AG08396 (cell line): ENCODE results near the gene ST6GALNAC6.

Experiments used
- DNase-seq: peaks from one replicate; pipeline ENCODE4 v3.0.0; 2012; ENCODE audit warnings: low spot score, mixed read lengths

The ST6GALNAC6 gene

GRCh38 chr9:127916720-127917581 lies 17.5 kb upstream of the ST6GALNAC6 start, which contains the start of gene ST6GALNAC4:
ST6GALNAC4 (minus strand) TSS chr9:127917041; CDS start chr9:127916419, 622 bp downstream.
- DNase-seq, result peak; percentile 99

DNA sequence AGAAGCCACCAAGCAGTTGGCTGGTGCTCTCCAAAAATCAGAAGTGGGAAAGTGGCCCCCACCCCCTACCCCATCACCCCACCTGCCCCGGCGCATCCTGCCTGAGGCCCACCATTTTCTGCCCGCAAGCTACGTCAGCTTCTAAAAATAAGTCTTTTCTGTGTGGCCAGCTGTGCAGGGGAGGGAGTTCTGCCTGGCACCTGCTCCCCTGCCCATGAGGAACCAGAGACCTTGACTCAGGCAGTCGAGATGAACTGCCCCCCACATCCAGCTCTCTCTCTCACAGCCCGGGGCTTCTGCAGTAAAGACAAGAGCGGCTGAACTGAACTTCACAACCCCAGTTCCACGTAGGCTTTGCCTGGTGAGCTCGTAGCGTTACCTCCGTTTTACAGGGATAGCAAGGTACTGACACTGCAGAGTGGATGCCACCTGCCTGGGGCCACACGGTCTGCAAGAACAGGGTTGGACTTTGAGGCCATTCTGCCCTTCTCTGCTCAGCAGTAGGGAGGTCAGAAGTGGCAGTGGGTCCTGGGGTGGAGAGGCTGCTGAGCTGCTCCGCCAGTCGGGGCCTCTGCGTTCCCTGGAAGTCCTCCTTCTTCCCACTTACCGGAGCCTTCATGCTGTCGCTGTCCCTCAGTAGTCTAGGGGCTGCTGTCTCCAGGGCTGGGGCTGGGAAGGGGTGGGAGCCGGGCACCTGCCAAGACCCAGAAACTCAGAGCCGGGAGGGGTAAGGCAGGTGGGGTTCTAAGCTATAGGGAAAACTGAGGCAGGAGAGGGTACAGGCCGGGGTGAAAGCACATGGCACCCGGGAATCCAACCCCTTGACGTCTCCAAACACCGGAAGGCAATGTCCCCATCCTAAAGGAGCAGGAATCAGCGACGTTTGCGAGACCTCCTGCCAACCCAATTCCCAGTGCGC lies 16.7 kb upstream of the ST6GALNAC6 start:
- no peak for DNase-seq

DNA sequence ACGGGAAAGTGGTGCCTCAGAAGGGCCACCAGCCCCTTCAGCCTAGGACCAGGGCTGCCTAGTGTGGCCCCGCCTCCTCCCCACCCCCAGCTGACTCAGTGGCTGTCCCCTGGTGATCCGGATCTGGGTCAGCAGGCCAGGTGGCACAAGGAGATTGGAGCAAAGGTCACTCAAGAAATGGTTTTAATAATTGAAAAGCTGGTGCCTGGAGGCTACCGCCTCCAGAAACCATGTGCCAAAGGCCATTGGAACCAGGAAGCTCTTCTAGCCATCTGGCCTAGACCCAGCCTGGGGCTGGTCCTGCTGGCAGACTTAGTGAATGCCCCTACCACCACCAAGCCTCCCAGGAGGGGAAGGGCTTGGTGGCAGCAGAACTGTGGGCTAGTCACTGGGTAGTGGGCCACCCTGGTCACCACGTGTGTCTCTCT lies 15.9 kb upstream of the ST6GALNAC6 start:
- no peak for DNase-seq

DNA sequence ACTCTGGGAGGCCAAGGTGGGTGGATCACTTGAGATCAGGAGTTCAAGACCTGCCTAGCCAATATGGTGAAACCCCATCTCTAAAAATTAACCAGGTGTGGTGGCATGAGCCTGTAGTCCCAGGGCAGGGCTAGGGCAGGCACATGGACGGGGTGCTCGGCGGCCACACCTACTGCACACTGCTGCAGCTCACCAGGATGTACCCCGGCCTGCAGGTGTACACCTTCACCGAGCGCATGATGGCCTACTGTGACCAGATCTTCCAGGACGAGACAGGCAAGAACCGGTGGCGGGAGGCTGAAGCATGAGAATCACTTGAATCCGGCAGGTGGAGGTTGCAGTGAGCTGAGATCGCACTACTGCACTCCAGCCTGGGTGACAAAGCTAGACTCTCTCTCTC lies 14.3 kb upstream of the ST6GALNAC6 start:
- no peak for DNase-seq

DNA sequence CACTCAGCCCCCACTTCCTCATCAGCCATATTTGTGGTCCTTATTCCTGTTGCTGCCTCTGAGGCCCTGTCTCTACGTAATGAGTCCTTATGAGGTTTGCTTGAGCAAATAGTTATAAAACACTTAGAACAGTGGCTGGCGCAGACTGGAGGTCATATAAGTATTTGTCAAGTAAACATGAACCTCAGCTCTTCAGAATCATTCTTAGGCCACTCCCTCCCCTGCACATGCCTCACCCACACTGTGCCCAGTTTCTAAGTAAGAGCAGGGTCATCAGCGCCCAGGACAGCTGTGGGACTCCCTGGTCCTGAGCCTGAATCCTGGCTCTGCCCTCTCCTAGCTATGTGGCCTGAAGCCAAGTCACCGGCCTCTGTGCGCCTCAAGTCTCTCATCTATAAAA lies 13.5 kb upstream of the ST6GALNAC6 start:
- no peak for DNase-seq

GRCh38 chr9:127912296-127912695 lies 12.9 kb upstream of the ST6GALNAC6 start:
- DNase-seq, result no peak

DNA sequence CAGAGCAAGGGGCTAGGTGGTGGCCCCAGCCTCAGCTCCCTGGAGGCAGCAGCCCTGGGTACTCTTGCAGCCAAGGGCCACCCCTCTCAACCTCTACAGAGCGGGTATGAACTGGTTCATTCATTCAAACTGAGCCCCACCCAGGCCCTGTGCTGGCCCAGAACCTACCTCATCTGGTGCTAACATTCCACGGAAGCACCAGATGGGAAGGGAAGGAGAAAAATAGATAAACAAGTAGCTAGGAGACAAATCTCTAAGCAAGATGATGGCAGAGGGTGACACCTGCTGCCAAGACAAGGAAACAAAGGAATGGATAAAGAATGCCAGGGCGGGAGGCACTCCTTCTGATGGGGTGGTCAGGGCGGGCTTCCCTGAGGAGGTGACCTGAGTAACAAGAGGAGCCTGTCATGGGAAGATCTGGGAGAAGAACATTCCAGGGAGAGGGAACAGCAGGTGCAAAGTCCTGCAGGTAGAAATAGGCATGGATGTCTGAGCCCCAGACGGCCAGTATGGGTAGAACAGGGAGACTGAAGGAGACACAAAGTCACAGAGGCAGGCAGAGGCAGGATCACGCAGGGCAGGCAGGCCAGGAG lies 11.3 kb upstream of the ST6GALNAC6 start:
- peak; percentile 43 for DNase-seq

- DNase-seq, result no peak
Observed at GRCh38 chr9:127909839-127910273, 10.5 kb upstream of the ST6GALNAC6 start.

DNA sequence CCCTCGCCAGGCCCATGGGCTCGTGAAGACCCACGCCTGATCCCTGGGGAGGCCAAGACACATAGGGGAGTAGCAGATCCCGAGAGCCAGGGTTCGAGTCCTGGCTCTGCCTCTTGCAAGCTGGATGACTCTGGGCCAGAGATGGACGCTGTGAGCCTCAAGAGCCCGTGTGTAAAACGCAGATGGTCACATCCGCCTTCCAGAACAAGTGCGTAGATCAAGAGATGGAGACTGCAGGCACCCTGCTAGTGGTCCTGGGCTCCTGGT lies 9.2 kb upstream of the ST6GALNAC6 start:
- no peak for DNase-seq

DNA sequence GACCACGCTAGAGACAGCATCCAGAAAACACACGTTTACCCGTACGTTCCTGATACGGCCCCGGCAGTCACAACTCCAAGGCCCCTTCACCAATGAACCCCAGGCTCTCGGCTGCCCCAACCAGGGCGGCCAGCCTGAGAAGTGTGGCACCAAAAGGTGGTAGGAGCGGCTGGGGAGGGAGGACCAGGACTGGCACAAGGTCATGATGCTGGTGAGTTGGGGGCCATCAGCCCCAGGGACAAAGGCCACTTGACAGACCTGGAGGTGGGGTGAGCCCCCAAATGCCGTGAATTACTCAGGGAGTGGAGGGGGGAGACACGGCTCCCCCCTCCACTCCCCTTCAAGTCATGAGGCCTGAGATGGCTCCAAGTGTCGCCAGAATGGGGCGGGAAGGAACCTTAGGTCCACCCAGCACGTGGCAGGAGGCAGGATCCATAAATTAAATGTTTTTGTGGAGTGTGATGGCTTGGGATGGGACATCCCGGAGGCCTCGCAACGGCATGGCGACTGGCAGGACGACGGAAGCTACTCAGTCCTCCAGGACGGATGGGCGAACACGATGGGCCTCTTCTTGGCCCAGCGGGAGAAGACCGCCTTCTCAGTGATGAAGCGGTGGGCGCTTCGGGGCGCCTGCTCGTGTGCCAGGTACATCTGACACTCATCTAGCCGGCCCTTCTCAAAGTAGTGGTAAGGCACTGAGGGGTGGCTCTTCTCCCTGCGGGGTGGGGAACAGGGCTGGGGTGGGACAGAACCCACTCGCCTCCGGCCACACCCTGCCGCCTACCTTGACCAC lies 8.7 kb upstream of the ST6GALNAC6 start:
- no peak for DNase-seq

DNA sequence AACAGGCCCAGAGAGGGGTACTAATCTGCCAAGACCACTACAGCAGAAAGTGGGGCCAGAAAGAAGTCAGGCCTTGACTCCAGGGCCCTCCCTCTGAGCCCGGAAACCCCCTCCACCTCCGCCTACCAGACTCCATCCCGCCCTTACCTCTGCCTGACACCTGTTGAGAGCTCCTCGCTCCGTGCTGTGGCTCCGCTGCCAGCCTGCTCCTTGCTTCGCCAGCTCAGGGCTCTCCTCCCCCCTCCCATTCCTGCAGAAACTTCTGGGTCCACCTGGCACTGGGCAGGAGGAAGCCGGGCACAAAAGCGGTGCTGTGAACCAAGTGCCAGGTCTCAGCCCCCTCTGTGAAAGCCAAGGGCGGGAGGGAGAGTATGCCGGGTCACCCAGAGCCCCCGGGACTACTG lies 6.4 kb upstream of the ST6GALNAC6 start:
- no peak for DNase-seq

DNA sequence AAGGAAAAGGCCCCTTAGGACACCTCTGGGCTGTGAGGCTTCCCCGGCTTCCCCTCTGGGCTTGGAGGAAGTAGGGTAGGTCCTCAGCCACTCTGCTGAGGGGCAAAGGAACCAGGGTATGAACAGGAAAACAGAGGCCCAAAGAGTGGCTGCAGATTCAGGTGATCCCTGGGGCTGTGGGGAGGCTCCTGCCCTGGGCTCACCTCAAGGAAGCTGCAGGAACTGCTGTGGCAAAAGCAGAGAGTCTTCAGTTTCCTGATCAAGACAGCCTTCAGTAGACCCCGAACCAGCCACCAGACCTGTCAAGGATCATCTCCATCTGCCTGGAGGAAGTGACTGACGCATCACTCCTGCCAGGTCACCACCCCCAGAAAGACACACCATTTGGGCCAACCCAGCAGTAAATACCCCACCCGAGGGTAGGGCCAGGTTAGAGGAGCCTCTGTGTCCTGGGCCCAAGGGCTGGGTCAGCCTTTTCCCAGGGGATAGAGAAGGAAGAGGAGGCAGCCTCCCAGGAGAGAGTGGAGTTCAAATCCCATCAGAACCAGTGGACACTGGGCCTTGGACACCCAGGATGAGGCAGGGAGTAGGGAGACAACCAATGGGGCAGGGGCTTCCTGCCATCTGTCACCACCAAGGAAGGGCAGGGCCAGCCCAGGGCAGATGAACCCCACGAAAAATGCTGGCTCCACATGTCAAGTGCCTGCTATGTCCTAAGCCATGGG lies 5.8 kb upstream of the ST6GALNAC6 start:
- DNase-seq, result no peak

DNA sequence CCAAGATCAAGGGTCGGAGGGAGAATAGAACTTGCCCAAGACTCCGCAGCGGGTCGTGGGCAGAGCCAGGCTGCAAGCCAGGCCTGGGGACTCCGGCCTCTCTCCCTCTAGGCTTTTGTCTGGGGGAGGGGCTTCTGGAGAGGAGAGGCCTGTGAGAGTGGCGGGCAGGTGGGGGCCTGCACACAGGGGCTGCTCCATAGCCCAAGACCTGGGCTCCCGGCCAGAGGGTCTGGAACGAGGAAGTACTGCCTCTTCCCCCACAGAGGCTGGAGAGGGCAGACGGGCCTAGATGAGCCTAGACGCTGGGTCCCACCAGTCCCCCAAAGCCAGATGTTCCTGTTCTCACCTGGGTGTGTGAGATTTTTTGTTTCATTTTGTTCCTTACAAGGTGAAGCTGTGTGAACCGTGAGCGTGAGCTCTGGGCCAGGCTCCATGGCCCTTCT lies 5.2 kb upstream of the ST6GALNAC6 start:
- no peak for DNase-seq

- DNase-seq, result no peak
Observed at GRCh38 chr9:127903557-127904475, 4.4 kb upstream of the ST6GALNAC6 start.

DNA sequence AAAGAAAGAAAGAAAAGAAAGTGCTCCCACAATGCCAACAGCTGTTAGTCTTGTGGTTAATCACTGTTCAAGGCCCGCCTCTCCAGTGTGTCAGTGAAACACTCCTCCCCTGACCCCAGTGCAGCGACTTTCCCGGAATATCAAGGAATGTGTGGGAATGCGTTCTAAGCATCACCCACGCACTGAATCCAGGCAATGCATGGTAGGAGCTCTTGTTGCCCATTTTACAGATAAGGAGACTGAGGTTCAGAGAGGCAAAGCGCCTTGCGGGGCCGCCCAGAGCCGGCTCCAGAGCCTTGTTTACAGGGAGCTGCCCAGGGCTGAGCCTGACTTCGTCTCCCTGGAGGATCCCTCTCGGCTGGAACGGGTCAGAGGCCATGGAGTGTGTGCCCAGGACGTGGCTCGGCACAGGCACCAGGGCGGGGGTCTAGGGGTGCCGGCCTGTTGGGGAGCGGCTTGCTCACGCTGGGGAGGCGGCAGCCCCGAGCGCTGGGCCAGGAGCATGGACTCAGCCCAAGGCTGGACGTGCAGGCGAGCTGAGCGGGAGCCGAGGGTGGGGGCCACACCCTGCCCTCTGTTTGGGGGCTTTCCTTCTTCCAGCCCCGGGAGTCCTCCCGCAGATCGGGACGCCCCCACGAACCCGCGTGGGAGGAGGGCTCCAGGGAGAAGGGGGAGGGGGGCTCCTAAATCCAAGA lies 823 bp downstream of the ST6GALNAC6 start:
- DNase-seq, result peak; percentile 77

GRCh38 chr9:127897193-127897692 lies 2.2 kb downstream of the ST6GALNAC6 start:
- DNase-seq, result peak; percentile 91

DNA sequence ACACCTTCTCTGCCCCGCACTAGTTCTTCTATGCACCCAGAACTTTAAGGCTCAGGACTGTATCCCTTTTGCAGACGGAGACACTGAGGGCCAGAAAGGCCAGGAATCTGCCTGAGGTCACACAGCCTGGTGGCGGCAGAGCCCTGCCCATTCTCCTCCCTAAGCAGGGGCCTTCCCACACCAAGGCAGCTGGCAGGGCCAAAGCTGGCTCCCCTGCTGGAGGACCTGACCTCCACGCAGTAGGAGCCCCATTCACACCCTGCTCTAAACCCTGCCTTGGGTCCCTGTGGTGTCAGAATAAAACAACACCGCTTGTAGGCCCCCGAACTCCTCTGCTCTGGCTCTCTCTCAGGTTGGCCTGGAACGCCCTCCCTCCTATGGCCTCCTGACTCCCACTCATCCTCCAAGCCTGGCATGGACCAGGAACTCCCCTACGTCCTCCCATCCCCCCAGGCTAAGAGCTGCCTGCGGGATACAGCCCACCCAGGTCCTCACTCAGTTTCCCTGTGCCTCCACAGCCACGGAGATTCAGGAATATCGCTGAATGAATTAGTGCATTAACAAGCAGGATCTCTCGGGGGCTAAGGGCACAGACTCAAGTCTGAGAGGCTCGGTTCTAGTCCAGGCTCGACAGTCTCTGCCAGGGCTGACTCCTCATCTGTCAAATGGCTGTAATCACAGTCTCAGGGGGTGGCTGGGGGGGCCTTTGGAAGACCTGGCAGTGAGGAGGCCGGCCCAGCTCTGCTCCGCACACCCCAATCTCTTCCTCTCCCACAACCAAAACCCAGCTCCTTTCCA lies 2.8 kb downstream of the ST6GALNAC6 start:
- no peak for DNase-seq

DNA sequence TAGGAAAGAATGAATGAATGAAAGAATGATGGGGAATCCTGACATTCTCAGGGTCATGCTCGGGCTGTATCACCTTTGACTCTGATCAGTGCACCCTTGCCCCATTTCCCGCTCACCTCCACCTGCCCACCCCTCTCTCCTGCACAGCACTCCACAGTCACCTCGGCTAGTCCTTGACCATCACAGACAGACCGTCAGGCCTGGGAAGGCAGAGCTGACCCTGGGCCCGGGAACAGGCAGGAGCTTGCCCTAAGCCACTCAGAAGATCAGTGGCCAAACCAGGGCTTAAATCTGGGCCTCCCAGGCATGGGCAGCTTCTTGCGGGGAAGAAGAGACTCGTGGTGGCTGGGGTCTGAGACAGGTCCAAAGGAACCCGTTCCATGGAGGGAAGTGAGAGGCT lies 3.6 kb downstream of the ST6GALNAC6 start:
- DNase-seq, result no peak
